HFFc6 (cell line): ENCODE data around the gene OVCA2. TPM values are rescaled to one million over a fixed set of nuclear protein-coding genes. Genes with fewer than 3 reads are reported as not detected.

Experiments
- DNase-seq: peaks from one replicate; pipeline ENCODE4 v3.0.0-alpha.2; 2018
- H3K27ac Mint-ChIP-seq: 2 replicates; pipeline ENCODE4 v1.8.0; 2020; ENCODE audit warnings: mild to moderate bottlenecking, mixed read lengths
- H3K27me3 Mint-ChIP-seq: 2 replicates; pipeline ENCODE4 v1.8.0; 2021; ENCODE audit warnings: mild to moderate bottlenecking, moderate library complexity, mixed read lengths; ENCODE audit not compliant: insufficient read depth
- H3K36me3 Mint-ChIP-seq: 2 replicates; pipeline ENCODE4 v1.8.0; 2021; ENCODE audit warnings: low read depth, mixed read lengths
- H3K4me1 Mint-ChIP-seq: 2 replicates; pipeline ENCODE4 v1.8.0; 2020; ENCODE audit warnings: low read depth, mixed read lengths
- H3K4me3 Mint-ChIP-seq: 2 replicates; pipeline ENCODE4 v1.8.0; 2020; ENCODE audit warnings: mild to moderate bottlenecking, moderate library complexity, mixed read lengths
- H3K9me3 Mint-ChIP-seq: 2 replicates; pipeline ENCODE4 v1.8.0; 2020; ENCODE audit warnings: mild to moderate bottlenecking, mixed read lengths
- CTCF ChIP-seq: fragments of 200-600 bp; sonication (generic); IDR thresholded peaks from 2 replicates; pipeline ENCODE4 v1.5.0; 2021; ENCODE audit warnings: antibody characterized with exemption, mild to moderate bottlenecking
- total RNA-seq, 6 experiments: library from RNA; stranded (reverse); fragmentation: NEBNext Ultra II Directional; extraction: Animal tissue kit (Norgen Biotek cat#: 25700); gene quantifications; 2 replicates in 1 of 6; 3 replicates in 5 of 6; pipeline ENCODE4 v1.2.3, GENCODE V29; 2021

The OVCA2 gene
- total RNA-seq, 6 experiments from 2014 or later: 39.5 to 44.3 (median 41.7) TPM

GRCh38 chr17:2023692-2024571 lies 17.9 kb upstream of the OVCA2 start:
- peak; percentile 22 for DNase-seq
- peak overlapping the region; percentile 78 for H3K4me3 Mint-ChIP-seq

GRCh38 chr17:2024572-2025219 lies 17.1 kb upstream of the OVCA2 start:
- no peak for DNase-seq
- Mint-ChIP-seq H3K36me3 (no peaks in the 10 kb centered on the region), H3K27ac (no peak overlapping the region), H3K9me3 (no peaks in the 10 kb centered on the region), H3K4me1 (peaks cover 30% of the 10 kb centered on the region), H3K4me3 (peak overlapping the region; percentile 78; the same call in 1 of the 2 replicates), H3K27me3 (peaks cover 37% of the 10 kb centered on the region)
- no peak for TF ChIP-seq CTCF

More at GRCh38 chr17:2023692-2024571, 17.9 kb upstream of the OVCA2 start:
- H3K27ac Mint-ChIP-seq: no peak overlapping the region
- peaks cover 29% of the 10 kb centered on the region for H3K4me1 Mint-ChIP-seq
- H3K27me3 Mint-ChIP-seq: peaks cover 44% of the 10 kb centered on the region
- H3K9me3 Mint-ChIP-seq: no peaks in the 10 kb centered on the region
- H3K36me3 Mint-ChIP-seq: no peaks in the 10 kb centered on the region
- peak; percentile 29; the same call in 1 of the 2 replicates for TF ChIP-seq CTCF

GRCh38 chr17:2025220-2025621 lies 16.6 kb upstream of the OVCA2 start, which contains the start of gene RTN4RL1:
TSS of gene RTN4RL1 (minus strand) at chr17:2025334. CDS start at chr17:2024865, 469 bp downstream.
- DNase-seq: no peak
- Mint-ChIP-seq H3K4me3 (peak within 1 kb of the TSS; percentile 78), H3K27me3 (peaks cover 32% of the 10 kb centered on the region), H3K27ac (no peak within 1 kb of the TSS), H3K9me3 (no peaks in the 10 kb centered on the region), H3K4me1 (peaks cover 30% of the 10 kb centered on the region), H3K36me3 (0 out of 2 replicates have a peak, but pooled peaks cover under 1% of the 10 kb centered on the region)
- no peak for TF ChIP-seq CTCF

- no peaks in the 10 kb centered on the region for H3K9me3 Mint-ChIP-seq
- peak; percentile 58 for DNase-seq
- peak overlapping the region; percentile 77 for H3K4me3 Mint-ChIP-seq
- TF ChIP-seq CTCF: peak; percentile 87
- peaks cover 26% of the 10 kb centered on the region for H3K27me3 Mint-ChIP-seq
- H3K36me3 Mint-ChIP-seq: peaks cover 6% of the 10 kb centered on the region; the same call in 1 of the 2 replicates
- no peak overlapping the region for H3K27ac Mint-ChIP-seq
- H3K4me1 Mint-ChIP-seq: peaks cover 32% of the 10 kb centered on the region
Measured at GRCh38 chr17:2025622-2026309, 16.1 kb upstream of the OVCA2 start.

- Mint-ChIP-seq H3K9me3 (no peaks in the 10 kb centered on the region), H3K36me3 (peaks cover 8% of the 10 kb centered on the region; the same call in 1 of the 2 replicates), H3K27me3 (peaks cover 17% of the 10 kb centered on the region), H3K4me3 (no peak overlapping the region), H3K4me1 (peaks cover 47% of the 10 kb centered on the region), H3K27ac (no peak overlapping the region)
- no peak for DNase-seq
- TF ChIP-seq CTCF: no peak
Measured at GRCh38 chr17:2027528-2028233, 14.1 kb upstream of the OVCA2 start.
